GM21723 (cell line): ENCODE data around the gene PIK3CA.
"Not testable (repeated sequence)": the region's sequence is repeated elsewhere in the genome, so short reads cannot be mapped to it uniquely, and the experiment has no call there.

Experiments used
- ATAC-seq: cut with Tn5 transposase; IDR thresholded peaks from one replicate; pipeline ENCODE4 v1.9.1; 2021; ENCODE audit warnings: mild to moderate bottlenecking, moderate library complexity; ENCODE audit not compliant: unreplicated experiment

The PIK3CA gene

DNA sequence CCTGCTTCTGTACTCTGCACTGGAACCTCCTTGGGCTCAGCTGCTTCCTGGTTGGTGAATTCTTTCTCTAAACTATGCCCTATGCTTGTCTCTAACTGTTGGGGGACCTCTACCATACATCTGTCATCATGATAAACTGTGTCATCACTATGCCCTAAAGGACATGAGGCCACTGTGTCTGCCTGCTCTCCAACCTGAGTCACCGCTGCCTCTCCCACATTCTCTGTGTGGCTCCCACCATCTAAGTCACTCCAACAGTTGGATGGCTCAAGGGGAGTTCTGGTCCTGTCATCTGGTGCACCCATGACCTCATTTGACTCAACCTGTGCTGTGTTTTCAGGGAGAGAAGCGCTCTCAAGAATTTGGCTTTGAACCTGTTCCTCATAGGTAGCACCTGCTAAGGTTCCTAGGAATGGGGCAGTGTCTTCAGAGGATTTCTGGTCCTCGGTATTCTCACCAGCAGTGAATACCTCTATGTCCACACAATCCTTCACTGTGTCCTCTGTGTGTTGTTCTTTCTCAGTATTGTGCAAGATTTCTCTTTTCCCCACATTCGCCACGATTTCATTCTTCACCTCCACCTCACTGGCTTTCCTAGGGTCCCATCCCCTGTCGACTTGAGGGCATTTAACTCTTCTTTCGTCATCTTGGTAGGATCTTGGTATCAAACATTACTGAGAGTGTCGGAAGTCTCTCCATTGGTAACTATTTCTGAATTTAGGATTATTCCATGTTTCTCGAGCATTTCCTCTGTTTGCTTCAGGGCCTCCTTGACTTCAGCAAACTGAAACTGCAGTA is 112.0 kb downstream of the PIK3CA start:
- not testable (repeated sequence) for ATAC-seq

- ATAC-seq: peak; percentile 95
Measured at GRCh38 chr3:179260949-179261765, 113.0 kb downstream of the PIK3CA start.

GRCh38 chr3:179263134-179263533 is 115.0 kb downstream of the PIK3CA start:
- no peak for ATAC-seq

GRCh38 chr3:179264449-179264848 is 116.3 kb downstream of the PIK3CA start:
- ATAC-seq: no peak

DNA sequence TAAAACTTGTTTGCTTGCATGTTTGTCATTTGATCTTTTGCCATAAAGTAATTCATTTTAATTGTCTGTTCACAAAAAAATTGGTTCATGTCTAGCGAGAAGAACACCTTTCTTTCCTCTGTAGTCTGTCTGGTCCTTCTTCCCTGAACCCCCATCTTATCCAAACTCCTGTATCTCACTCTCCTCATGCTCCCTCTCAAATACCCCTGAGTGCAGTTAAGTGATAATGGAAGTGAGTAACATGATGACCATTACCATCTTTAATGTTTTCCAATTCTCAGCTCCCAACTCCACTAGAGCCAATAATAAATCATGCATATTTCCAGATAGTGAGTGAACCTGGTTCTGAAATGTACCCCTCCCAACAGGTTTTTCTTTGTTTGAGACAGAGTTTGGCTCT is 116.9 kb downstream of the PIK3CA start:
- no peak for ATAC-seq

DNA sequence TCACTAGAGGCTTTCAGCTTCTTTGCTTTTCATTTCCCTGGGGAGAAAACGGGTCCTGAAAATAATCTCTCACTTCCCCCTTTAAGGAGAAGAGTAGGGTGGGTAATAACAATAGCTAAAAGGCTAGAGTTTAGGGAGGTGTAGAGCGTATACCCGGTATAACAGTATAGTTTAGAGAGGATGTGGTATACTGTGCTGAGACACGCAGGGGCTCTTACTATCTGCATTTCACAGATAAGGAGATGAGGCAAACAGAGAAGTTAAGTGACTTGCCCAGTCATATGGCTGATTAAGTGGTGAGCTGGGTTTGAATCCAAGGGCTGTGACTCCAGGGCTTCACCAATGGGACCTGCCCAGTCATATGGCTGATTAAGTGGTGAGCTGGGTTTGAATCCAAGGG is 117.7 kb downstream of the PIK3CA start:
- no peak for ATAC-seq

DNA sequence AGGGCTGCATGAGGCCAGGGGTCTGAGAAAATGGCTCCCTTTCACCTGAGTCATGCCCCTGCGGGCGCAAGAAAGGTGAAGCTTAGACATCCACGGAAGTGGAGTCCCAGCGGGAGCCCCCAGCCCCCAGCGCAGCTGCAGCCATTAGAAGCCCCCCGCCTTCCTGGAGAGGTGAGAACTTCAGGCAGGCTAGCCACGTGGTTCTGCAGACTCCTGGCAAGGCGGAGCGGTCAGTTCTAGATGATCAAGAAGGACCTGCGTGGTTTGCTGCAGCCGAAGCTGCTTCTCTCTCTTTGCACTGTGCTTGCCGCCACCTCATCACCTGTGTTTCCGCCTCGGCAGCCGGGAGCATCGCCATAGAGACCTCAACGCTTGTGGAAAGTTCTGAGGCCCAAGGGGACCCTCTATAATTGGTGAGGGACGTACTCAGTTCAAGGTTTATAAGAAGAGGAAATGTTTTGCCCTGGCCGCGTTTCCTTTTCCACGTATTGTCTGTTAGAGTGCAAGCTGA is 118.6 kb downstream of the PIK3CA start:
- ATAC-seq: no peak

DNA sequence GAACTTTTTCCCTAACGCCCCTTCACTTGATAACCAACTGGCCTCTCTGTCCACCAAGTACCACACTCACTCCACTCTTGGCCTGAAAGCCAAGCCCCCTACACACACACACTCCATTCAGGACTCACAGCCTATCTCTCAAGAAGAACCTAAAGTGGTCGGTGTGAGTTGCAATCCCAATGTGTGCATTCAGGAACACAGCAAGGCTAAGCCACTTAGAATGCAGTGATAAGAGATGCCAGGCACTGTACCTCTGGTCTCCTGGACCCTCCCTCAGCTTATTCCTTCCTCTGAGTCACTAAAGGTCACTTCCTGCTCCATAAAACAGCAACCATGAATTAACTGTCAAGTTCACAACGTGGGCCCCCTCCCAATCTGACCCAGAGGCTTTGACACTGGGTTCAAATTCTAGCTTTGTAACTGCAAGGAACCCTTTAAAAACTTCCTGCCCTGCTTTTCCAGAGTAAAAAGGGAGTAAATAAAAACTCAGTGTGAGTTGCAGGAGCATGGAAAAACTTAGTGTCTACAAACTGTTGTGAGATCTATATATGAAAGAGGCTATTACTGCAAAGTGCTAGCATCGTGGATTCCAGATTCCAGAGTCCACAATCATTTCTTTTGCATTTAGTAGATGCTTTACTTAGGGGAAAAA is 120.4 kb downstream of the PIK3CA start:
- ATAC-seq: no peak

- no peak for ATAC-seq
Measured at GRCh38 chr3:179269152-179269707, 121.1 kb downstream of the PIK3CA start.

DNA sequence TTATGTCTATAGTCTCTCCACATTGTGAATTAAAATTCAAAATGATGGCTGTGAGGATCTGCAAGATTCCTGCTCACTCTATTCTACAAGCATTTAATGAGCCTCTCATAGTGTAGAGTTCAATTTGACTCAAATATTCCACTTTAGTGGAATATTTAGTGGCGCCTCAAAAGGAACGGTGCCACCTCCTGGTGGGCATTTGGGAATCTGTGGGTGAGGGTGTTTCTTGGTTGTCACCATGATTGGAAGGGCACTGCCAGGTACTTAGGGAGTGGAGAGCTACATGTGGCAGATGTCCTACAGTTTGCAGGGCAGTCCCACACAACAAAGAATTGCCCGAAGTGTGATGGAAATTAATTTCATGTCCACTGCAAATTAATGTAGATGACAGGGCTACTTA is 124.2 kb downstream of the PIK3CA start:
- no peak for ATAC-seq

DNA sequence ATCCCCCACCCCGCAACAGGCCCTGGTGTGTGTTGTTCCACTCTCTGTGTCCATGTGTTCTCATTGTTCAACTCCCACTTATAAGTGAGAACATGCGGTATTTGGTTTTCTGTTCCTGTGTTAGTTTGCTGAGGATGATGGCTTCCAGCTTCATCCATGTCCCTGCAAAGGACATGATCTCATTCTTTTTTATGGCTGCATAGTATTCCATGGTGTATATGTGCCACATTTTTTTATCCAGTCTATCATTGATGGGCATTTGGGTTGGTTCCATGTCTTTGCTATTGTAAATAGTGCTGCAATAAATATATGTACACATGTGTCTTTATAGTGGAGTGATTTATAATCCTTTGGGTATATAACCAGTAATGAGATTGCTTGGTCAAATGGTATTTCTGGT is 126.3 kb downstream of the PIK3CA start:
- not testable (repeated sequence) for ATAC-seq

- ATAC-seq: no peak
Measured at GRCh38 chr3:179276001-179276400, 127.8 kb downstream of the PIK3CA start.

GRCh38 chr3:179276743-179277142 is 128.6 kb downstream of the PIK3CA start:
- no peak for ATAC-seq

DNA sequence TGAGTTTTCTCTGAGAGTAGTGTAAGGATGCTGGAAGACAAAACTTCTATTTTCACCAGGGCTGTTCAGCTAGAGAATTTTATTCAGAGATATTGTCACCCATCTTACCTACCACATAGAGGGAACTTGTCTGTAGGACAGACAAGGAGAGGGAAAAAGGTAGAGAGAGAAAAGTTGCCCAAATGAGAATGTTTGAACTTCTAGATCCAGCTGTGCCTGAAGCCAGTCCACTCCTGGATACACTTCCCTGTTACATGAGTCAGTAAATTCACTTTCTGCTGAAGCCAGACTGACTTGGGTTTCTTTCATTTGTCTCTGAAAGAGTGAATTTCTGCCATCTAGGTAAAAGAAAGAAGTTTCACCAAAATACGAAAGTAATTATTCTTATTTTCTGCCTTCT is 130.0 kb downstream of the PIK3CA start:
- no peak for ATAC-seq

- ATAC-seq: no peak
Measured at GRCh38 chr3:179278932-179279693, 131.0 kb downstream of the PIK3CA start.

- no peak for ATAC-seq
Measured at GRCh38 chr3:179279837-179280236, 131.7 kb downstream of the PIK3CA start.

GRCh38 chr3:179281825-179282224 is 133.7 kb downstream of the PIK3CA start:
- no peak for ATAC-seq

- ATAC-seq: no peak
Measured at GRCh38 chr3:179286331-179286730, 138.2 kb downstream of the PIK3CA start.

DNA sequence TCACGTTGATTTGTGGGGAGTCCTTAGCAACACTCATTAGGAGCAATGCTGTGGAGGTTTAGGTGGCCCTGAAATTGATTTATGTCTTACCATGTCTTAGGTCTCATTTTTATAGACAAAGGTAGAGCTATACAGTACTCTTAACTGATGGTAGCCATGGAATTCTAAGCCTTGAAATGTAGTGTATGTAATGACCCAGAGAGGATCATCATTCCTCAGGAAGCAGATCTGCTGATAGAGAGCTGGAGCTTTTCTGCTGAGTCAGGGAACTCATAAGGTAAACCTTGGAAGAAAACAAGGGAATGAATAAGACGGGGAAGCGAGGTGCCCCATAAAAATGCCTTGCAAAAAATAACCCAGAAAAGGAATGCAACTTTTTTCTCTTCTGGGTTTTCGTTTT is 140.7 kb downstream of the PIK3CA start:
- ATAC-seq: no peak

DNA sequence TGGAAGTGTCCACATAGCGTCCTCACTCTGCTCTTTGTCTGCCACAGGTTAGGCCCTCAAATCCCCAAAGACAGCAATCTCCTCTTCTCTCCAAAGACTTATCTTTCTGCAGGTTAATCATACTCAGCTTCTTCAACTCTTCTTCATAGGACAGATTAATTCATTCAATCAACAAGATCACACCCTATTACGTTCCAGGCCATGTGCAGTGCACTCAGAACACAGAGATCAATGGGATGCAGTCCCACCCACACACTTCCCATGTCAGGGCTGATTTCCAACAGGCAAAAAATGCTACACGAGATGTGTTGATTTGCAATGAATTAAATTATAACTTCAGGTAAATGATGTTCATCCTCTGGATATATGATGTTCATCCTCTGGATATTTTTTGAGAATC is 141.1 kb downstream of the PIK3CA start:
- ATAC-seq: no peak
